Inflammatory macrophage treated with lipopolysaccharide for 1 hour (primary cell): ENCODE data around the gene M6PR.

Experiments
- DNase-seq, 2 donors: peaks; one replicate each; pipeline ENCODE4 v3.0.0-alpha.2; 2020 to 2022

Gene M6PR

DNA sequence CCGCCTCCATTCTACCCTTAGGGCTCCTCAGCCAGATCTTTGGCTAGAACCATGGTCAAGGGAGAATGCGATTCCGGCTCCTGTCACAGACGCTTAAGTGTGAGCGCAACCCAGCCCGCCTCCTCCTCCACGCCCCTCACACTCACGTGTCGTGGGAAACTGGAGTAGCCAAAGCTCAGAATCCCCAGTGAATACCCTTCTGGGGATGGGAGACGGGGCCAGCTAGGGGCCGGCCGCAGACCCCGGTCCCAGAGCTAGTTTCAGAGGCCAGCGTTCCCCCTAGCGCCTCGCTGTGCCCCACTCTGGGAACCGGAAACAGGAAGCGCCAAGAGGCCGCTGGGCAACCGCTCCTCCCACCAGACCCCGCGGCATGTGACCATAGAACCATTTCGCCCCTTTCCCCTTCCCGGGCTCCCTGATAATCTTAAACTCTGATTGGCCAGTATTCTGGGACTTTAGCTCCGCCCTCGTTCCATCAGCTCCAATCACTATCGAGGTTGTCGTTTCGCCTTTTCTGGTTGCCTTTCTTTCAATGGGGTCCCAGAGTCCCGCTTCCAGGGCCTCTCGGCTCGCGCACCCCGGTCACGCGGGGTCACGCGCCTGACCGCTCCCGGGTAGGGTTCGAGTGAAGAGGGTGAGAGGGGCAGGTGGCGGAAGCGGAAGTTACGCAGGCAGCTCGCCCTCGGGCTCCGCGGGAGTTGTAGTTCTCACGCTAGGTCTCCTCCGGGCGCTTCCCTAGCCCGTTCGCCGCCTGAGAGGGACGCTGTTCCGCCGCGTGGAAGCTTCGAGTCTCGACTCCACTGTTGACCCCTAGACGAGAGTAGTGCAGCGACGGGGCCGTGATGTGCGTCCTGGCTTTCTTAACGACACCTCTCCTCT lies at the start of gene M6PR:
Gene M6PR (minus strand): TSS at position 304 of the 879 bp plus-strand sequence. CDS start 3,241 bp downstream, outside the sequence.
- DNase-seq = peak; percentile 97 to 98

DNA sequence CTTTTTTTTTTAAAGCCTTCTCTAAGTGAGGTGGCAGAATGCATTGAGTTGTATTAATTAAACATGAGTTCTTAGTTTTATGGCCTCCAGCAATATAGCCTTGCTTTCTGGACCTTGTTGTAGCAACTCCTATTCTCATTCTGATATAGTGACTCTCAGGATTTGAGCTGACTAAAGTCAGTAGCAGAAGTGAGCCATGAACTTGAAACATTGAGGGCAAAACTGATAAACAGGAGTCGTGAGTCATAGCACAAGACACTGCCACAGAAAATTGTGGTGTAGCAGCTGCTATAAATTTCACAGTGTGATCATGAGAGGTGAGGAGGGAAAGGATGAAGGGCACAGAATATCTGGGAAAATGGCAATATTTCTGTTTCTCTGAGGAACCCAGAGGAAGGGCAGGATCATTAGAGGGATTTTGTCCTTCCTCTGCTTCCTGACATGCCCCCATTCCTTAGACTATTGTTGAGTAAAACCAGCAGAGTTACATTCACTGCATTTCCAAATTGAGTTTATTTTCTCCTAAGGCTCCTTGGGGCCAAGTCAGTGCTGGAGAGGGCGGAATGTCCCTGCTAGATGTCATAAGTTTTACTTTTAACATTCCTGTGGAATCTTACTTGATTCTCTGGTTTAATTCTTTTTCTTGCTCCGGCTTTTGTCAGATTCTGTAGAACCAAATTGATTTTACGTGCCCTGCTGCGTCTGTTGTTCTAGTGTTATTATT lies 47.4 kb upstream of the M6PR start:
- DNase-seq = peak in 1 of 2 donors; percentile 37

DNA sequence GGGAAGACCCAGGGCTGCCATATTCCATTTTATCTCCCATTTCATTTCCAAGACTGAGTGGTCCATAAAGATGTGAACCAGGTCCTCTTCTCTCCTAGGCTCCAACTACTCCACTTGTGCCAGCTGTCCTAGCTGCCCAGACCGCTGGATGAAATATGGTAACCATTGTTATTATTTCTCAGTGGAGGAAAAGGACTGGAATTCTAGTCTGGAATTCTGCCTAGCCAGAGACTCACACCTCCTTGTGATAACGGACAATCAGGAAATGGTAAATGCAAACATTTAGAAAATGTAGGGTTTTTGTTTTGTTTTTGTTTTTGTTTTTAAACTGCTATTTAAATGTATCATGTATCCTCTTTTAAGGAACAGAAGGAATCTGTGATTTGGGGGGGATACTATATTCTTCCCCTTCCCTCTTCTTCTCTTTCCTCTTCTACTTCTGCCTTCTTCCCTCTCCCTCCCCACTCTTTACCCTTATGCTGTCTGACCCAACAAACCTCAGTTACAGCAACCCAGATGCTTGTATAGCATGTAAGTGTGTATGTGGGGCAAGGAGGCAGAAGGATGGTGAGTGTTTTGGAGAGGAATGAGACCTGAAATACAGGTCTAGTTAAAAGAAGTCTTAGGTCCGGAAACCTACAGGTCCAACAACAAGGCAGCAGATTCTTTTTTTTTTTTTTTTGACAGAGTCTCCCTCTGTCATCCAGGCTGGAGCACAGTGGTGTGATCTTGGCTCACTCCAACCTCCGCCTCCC lies 45.8 kb upstream of the M6PR start:
- DNase-seq = no peak

DNA sequence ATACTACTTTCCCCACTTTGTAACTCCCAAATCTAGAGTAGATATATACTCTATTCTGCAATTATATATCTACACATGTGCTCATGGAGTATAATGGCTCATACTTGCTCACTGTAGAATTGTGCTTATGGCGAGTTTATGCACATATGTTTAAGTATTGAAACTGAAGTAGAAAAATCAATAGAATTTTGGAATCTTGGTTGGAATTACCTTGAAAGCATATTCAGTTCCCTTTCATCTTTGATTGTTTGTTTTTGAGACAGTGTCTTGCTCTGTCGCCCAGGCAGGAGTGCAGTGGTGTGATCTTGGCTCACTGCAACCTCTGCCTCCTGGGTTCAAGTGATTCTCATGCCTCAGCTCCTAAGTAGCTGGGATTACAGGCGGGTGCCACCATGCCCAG lies 44.4 kb upstream of the M6PR start:
- no peak for DNase-seq

DNA sequence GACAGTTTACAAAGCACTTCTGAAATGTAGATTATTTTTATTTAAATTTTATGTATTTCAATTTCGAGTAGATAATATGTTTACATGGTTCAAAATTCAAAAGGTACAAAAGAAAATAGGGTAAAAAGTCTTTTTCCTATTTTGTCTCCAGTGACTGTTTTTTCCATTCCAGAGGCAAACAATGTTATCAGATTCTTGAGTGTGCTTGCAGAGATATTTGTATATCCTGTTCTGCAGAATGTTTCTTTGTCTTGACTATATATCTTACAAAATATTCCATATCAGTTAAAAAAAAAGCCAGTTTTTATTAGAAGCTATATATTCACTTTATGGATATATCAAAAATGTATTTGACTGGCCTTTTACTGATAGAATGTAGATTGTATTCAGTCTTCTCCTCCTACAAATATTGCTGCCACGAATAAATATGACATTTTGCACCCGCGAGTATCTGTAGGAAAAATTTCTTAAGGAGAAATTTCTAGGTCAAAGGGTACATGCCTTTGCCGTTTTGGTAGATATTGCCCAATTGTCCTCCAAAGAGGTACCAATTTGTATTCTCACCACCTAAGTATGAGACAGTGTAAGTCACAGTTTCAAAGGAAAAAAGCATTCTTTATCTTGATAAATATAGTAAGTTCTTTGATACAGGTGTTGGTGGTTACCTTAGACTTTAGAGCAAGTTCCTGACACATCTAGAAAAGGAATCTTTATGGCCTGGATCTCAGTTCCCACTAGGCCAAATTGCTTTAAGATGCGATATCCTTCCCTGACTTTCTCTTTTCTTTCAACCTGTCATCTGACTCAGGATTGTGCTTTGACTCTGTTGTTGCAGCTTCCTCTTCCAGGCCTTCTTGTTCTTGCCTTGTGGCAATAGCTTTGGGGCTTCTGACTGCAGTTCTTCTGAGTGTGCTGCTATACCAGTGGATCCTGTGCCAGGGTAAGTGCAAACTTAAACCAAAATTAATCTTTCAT lies 42.2 kb upstream of the M6PR start:
- DNase-seq = peak; percentile 50 to 54

DNA sequence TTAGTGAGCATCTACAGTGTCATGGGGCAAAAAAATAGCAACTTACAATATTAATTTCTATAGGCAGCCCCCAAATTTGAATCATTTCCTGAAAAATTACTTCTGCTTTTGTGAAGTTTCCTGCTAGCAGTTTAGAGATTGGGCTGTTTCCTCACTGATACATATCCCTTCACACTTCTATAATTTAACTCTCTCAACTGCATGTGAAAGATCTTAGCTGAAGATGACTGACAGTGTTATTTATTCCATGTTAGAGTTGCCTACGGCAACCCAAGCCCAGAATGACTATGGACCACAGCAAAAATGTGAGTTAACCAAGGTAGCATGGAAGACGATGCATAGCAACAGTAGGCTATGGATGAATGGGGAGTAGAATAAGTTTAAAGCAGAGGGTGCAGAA lies 40.0 kb upstream of the M6PR start, which contains the start of gene KLRG1:
Gene KLRG1 (plus strand): TSS at position 134 of the 400 bp plus-strand sequence. CDS start 90 bp downstream, at position 224.
- peak; percentile 29 to 41 for DNase-seq

DNA sequence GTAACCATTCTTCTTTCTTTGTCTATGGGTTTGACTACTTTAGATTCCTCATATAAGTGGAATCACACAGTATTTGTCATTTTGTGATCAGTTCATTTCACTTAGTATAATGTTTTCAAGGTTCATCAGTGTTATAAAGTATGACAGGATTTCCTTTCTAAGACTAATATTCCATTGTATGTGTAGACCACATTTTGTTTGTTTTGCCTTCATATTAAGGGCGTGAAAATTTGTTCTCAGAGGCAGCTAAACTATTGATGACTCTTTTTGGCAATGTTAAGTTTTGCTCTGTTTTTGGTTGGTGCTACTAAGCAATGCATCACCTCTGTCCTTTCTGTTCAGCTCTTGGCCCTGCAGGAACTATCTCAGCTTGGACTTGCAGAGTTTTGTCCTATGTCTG lies 38.2 kb upstream of the M6PR start:
- no peak for DNase-seq

DNA sequence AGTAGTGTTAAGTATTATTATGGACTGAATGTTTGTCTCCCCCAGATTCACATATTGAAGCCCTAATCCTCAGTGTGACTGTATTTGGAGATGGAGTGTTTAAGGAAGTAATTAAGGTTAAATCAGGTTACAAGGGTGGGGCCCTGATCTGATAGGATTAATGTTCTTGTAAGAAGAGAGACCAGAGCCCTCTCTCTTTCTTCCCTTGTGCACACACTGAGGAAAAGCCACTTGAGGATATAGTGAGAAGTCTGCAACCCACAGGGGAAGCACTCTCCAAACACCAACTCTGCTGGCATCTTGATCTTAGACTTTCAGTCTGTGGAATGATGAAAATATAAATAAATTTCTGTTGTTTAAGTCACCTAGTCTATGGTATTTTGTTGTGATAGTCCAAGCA lies 37.7 kb upstream of the M6PR start:
- no peak for DNase-seq

DNA sequence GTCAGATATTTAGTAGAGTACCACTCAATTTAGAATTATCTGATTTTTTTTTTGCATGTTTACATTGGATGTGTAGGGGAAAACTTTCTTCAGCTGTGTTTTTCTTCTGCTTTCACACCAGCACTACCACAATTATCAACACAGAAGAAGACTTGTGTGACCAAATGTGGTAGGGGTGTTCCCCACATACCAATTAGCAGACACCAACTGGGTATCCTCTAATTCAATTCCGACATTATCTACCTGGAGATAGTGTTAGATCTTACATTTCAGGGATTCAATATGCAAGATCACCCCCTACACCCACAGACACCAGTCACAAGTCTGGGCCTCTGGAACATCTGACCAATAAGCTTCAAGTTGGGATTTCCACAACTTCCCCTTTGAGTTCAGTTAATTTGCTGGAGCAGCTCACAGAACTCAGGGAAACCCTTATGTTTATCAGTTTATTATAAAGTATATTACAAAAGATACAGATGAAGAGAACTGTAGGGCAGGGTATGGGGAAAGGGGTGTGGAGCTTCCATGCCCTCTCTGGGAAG lies 35.8 kb upstream of the M6PR start:
- peak; percentile 67 to 75 for DNase-seq

DNA sequence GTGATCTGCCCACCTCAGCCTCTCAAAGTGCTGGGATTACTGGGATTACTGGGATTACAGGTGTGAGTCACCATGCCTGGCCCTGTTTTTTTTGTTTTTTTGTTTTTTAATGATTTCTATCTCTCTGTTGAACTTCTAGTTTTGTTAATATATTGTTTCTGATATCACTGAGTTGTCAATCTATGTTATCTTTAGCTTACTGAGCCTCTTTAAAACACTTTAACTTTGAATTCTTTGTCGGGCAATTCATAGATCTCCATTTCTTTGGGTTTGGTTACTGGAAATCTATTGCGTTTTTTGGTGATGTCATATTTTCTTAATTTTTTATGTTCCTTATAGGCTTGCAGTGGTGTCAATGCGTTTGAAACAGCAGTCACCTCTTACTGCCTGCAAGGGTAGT lies 30.7 kb upstream of the M6PR start:
- no peak for DNase-seq

DNA sequence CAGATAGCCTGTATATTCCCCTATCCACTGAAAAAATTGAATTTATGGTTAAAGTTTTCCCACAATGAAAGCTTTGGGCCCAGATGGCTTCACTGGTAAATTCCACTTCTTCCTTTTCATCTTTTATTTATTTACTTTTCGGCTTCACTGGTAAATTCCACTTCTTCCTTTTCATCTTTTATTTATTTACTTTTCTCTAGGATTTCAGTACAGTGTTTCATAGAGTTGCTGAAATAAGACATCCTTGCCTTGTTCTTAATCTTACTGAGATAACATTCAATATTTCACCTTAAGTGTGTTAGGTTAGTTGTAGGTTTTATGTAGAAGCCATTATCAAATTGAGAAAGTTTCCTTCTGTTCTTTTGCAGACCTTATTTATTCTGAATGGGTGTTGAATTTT lies 21.0 kb upstream of the M6PR start:
- no peak for DNase-seq

DNA sequence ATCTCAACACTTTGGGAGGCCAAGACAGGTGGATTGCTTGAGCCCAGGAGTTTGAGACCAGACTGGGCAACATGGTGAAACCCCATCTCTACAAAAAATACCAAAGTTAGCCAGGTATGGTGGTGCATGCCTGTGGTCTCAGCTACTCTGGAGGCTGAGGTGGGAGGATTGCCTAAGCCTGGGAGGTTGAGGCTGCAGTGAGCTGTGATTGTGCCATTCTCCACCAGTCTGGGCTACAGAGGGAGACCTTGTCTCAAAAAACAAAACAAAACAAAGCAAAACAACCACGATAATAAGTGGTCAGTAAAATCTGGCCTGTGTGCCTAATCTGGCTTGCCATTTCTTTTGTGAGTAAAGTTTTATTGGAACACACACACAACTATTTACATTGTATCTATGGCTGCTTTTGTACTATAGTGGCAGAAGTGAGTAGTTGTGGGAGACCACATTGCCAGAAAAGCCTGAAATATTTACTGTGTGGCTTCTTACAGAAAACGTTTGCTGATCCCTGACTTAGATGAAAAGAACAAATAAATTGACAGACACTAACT lies 20.5 kb upstream of the M6PR start:
- DNase-seq = no peak

DNA sequence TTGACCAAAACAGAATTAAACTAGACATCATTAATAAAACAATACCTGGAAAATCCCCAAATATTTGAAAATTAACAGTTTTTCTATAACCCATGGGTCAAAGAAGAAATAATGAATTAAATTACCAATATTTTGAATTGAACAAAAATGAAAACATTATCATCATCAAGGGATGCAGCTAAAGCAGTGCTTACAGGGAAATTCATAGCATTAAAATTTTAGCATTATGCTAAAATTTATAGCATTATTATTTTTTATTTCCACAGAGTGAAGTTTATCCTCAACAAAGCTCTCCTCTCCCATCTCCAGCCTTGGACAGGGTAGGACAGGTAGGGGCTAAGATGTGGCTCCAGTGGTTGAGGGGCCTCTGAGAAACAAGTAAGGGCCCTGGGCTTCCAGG lies 19.3 kb upstream of the M6PR start:
- no peak for DNase-seq

DNA sequence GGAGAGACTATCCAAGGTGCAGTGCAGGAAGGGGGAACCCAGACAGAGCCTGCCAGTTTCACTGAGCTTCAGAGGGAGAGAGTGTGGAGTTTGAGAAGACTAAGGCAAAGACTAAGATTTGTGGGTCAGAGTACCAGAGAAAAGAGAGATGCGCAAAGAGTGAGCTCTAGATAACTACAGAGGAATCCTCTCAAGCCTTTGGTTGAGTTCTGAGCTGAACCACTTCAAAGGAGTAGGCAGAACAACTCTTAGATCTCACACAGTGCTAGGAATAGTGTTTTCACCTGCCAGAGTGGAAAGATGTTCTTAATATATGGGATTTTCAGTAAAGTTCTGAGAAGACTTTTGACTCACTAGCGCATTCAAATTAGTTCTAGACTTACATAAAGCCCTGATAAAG lies 10.7 kb upstream of the M6PR start:
- DNase-seq = no peak

DNA sequence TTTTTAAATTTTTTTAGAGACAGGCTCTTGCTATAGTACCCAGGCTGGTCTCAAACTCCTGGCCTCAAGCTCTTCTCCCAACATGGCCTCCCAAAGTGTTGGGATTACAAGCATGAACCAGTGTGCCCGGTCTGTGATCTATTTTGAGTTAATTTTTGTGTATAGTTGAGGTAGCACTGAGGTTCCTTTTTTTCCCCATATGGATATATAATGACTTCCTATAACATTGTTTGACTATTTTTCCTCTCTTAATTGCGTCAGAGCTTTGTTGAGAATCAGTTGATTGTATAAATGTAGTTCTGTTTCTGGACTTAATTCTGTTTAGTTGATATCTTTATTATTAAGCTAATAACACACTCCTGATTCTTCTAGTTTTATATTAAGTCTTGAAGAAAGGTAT lies 8.6 kb upstream of the M6PR start:
- DNase-seq = peak; percentile 18 to 33

DNA sequence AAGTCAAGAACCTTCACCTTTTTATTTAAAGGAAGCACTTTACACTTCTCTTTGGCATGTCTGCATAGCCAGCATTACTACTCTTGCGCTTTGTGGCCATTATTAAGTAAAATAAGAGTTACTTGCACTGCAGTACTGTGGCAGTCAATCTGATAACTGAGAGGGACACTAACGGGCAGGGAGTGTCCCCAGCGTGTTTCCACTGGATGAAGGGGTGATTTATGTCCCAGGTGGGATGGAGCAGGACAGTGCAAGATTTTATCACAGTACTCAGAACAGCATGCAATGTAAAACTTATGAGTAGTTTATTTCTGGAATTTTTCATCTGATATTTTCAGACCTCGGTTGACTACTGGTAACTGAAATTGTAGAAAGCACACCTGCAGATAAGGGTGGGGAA lies 8.1 kb upstream of the M6PR start:
- DNase-seq = no peak

DNA sequence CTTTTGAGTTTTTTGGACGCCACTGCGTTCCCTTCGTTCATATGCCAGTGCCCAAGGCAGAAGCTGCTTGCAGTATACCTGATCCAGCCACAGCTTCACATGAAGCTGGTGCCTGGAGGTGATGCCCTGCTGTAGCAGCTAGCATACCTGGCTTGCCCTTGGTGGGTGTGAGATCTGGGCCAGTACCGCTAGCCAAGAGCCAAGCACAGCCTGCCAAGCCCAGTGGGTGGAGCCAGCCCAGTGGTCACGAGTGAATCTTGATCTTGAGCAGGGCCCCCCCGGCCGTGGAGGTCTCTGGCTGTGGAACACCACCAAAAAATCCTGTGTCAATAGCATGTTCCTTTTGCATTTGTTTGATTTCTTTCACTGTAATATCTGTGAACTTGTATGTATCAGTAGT lies 7.3 kb upstream of the M6PR start:
- DNase-seq = no peak

DNA sequence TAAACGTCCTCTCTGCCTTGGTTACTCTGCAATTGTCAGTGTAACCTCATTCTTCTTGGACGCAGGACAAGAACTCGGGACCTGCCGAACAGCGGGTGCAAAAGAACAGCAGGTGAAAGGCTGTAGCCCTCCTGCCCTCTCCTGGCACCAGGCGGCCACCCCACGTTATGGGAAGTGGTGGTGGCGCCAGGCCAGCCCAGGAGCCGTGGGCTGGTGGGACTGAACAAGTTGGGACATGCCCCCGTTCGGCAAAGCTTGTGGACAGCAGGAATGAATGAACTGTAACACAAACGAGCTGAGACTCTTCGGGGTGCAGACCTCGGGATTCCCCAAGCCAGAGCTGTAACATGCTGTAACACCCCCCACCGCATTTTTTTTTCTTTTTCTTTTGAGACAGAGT lies 6.6 kb upstream of the M6PR start:
- no peak for DNase-seq

DNA sequence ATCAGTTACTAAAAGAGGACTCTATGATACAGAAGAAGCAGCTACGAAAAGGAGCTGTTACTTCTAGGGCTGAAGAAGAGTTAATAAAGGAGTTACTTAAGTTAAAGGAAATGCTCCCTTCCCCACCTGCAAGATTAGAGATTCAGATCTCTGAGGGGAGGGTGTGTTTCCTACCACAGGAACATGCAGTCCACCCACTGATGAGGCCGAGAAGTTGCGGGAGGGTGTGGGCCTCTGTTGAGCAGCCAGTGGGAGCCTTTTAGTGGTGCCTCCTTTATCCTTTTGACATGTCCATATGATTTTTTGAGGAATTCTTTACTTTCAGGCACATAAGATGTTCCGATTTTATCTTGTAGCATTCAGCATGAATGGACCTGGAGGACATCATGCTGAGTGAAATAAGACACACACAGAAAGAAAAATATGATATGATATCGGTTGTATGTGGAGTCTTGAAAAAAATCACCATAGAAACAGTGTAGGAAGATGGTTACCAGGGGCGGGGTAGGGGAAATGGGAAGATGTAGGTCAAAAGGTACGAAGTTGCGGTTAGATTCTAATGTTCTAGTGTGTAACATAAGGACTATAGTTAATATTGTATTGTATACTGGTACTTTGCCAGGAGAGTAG lies 4.4 kb upstream of the M6PR start:
- DNase-seq = no peak

DNA sequence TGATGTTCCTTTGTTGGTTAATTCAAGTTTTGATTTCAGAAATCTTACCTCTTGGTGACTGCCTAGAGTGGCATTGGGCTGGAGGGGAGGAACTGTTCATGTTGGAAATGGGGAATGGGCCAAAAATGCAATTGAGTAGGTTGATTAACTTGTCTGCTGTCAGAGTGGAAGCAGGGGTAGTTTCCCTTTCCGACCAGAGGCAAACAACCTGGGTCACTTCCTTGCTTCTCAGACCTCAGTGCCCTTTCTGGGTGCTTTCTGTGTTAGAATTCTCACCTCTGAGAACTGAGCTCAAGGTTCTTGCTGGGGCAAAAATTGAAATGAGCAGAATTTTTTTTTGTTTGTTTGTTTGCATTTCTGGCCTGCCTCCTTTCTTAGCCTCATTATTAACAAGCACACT lies 2.3 kb upstream of the M6PR start:
- DNase-seq = peak in 1 of 2 donors; percentile 5
